ENCODE measurements around the gene ASIC3. TPM values are rescaled to one million over a fixed set of nuclear protein-coding genes. Genes with fewer than 3 reads are reported as not detected.
"Not testable (repeated sequence)": the region's sequence is repeated elsewhere in the genome, so short reads cannot be mapped to it uniquely, and the experiment has no call there.

The ASIC3 gene
- total RNA-seq, 1 experiment from 2014 or later, result 13.6 TPM

- H3K9me3 Mint-ChIP-seq (ENCODE audit: low read depth, unreplicated experiment), result no peaks in the 10 kb centered on the region
- H3K4me1 Mint-ChIP-seq (ENCODE audit: low read depth, unreplicated experiment), result peaks cover 26% of the 10 kb centered on the region
- no peak for TF ChIP-seq CTCF (IDR thresholded peaks at IDR 0.05; ENCODE audit: unreplicated experiment)
- peaks cover 10% of the 10 kb centered on the region for H3K36me3 Mint-ChIP-seq (ENCODE audit: insufficient read depth, unreplicated experiment)
- H3K27ac Mint-ChIP-seq (ENCODE audit: unreplicated experiment), result no peak overlapping the region
- CTCF ChIA-PET, result interaction anchor here (1.1 to 1.2 kb wide), 2 partner anchors 12 to 59 kb away, joined by 3 to 6 read pairs; no protein-coding TSS in a partner anchor
- no TSS peak for BruUV-seq (replicated peaks)
- peaks cover 64% of the 10 kb centered on the region for H3K27me3 Mint-ChIP-seq (ENCODE audit: unreplicated experiment)
- DNase-seq, result no peak
- no peak overlapping the region for H3K4me3 Mint-ChIP-seq (ENCODE audit: low read depth, unreplicated experiment)
- intact Hi-C loops (cut with micrococcal nuclease; ENCODE audit: unreplicated experiment), result loop anchor here (10.0 kb wide), 1 partner anchor 55 kb away; no protein-coding TSS in a partner anchor
Measured at GRCh38 chr7:151020231-151020630, 28.1 kb upstream of the ASIC3 start.

DNA sequence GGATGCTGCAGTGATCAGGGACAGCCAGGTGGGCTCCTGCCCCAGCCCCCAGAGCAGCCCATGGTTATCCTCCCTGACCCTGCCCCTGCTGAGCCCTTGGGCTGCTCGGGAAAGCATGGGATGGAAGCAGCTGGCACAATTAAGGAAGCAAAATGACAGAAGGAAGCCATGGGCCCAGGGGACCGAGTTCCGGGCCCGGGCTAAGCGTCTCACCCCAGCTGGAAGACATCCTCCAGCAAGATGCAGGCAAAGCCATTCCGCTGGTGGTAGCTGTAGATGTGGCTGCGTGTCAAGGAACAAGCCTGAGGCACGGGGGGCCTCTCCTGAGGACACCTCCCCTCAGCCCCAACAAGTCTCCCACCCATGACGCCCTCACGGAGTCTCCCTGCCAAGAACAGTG is 25.1 kb upstream of the ASIC3 start:
- Mint-ChIP-seq H3K9me3 (ENCODE audit: low read depth, unreplicated experiment) (no peaks in the 10 kb centered on the region), H3K4me3 (ENCODE audit: low read depth, unreplicated experiment) (no peak overlapping the region), H3K4me1 (ENCODE audit: low read depth, unreplicated experiment) (peaks cover 46% of the 10 kb centered on the region), H3K27ac (ENCODE audit: unreplicated experiment) (no peak overlapping the region), H3K36me3 (ENCODE audit: insufficient read depth, unreplicated experiment) (peaks cover 17% of the 10 kb centered on the region), H3K27me3 (ENCODE audit: unreplicated experiment) (peaks cover 37% of the 10 kb centered on the region)
- intact Hi-C loops (cut with micrococcal nuclease; ENCODE audit: unreplicated experiment), result loop anchor here (10.0 kb wide), 1 partner anchor 58 kb away; no protein-coding TSS in a partner anchor
- CTCF ChIA-PET, result no interaction called here
- no peak for TF ChIP-seq CTCF (IDR thresholded peaks at IDR 0.05; ENCODE audit: unreplicated experiment)
- no TSS peak for BruUV-seq (replicated peaks)
- no peak for DNase-seq

- TF ChIP-seq CTCF (IDR thresholded peaks at IDR 0.05; ENCODE audit: unreplicated experiment), result no peak
- CTCF ChIA-PET, result interaction anchor here (0.5 to 0.9 kb wide), 4 partner anchors 13 to 553 kb away, joined by 3 to 4 read pairs (median 3); no protein-coding TSS in a partner anchor
- peak; percentile 59 for DNase-seq
- Mint-ChIP-seq H3K36me3 (ENCODE audit: insufficient read depth, unreplicated experiment) (peaks cover 24% of the 10 kb centered on the region), H3K27me3 (ENCODE audit: unreplicated experiment) (peaks cover 24% of the 10 kb centered on the region), H3K4me3 (ENCODE audit: low read depth, unreplicated experiment) (no peak within 1 kb of the TSS), H3K9me3 (ENCODE audit: low read depth, unreplicated experiment) (no peaks in the 10 kb centered on the region), H3K27ac (ENCODE audit: unreplicated experiment) (peak within 1 kb of the TSS; percentile 31), H3K4me1 (ENCODE audit: low read depth, unreplicated experiment) (peaks cover 51% of the 10 kb centered on the region)
- BruUV-seq (replicated peaks), result no TSS peak
- intact Hi-C loops (cut with micrococcal nuclease; ENCODE audit: unreplicated experiment), result loop anchor here (5.0 to 10.0 kb wide), 2 partner anchors 58 to 60 kb away; partner anchors contain the start of genes FASTK and TMUB1
Measured at GRCh38 chr7:151024435-151025056, 23.8 kb upstream of the ASIC3 start, which contains the start of gene ATG9B. Gene ATG9B (minus strand): TSS chr7:151024494. CDS start chr7:151024423, 71 bp downstream.

- intact Hi-C loops (cut with micrococcal nuclease; ENCODE audit: unreplicated experiment), result loop anchor here (5.0 to 10.0 kb wide), 2 partner anchors 56 to 61 kb away; partner anchors contain the start of genes FASTK and TMUB1
- H3K4me1 Mint-ChIP-seq (ENCODE audit: low read depth, unreplicated experiment), result peaks cover 55% of the 10 kb centered on the region
- no peak overlapping the region for H3K4me3 Mint-ChIP-seq (ENCODE audit: low read depth, unreplicated experiment)
- H3K9me3 Mint-ChIP-seq (ENCODE audit: low read depth, unreplicated experiment), result no peaks in the 10 kb centered on the region
- peaks cover 9% of the 10 kb centered on the region for H3K27me3 Mint-ChIP-seq (ENCODE audit: unreplicated experiment)
- peak overlapping the region; percentile 94 for H3K27ac Mint-ChIP-seq (ENCODE audit: unreplicated experiment)
- DNase-seq, result peak; percentile 28
- H3K36me3 Mint-ChIP-seq (ENCODE audit: insufficient read depth, unreplicated experiment), result peaks cover 22% of the 10 kb centered on the region
- CTCF ChIA-PET, result no interaction called here
- no TSS peak for BruUV-seq (replicated peaks)
- TF ChIP-seq CTCF (IDR thresholded peaks at IDR 0.05; ENCODE audit: unreplicated experiment), result no peak
Measured at GRCh38 chr7:151025924-151026671, 22.2 kb upstream of the ASIC3 start.

DNA sequence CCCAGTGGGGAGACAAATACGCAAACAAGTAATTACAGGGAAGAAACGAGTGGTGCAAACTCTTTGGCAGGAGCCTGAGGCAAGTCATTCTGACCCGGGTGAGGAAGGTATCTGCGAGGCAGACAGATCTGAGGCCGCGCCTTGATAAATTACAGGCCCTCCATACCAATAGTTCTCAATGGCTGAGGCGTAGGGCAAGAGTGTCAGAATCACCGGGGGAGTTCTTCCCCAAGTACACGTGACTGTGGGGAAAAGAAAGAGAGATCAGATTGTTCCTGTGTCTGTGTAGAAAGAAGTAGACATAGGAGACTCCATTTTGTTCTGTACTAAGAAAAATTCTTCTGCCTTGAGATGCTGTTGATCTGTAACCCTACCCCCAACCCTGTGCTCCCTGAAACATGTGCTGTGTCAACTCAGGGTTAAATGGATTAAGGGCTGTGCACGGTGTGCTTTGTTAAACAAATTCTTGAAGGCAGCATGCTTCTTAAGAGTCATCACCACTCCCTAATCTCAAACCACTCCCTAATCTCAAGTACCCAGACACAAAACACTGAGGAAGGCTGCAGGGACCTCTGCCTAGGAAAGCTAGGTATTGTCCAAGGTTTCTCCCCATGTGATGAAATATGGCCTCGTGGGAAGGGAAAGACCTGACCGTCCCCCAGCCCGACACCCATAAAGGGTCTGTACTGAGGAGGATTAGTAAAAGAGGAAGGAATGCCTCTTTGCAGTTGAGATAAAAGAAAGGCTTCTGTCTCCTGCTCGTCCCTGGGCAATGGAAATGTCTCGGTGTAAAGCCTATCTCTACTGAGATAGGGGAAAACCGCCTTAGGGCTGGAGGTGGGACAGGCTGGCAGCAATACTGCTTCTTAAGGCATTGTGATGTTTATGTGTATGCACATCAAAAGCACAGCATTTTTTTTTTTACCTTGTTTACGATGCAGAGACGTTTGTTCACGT is 21.3 kb upstream of the ASIC3 start:
- Mint-ChIP-seq H3K36me3 (ENCODE audit: insufficient read depth, unreplicated experiment) (peaks cover 25% of the 10 kb centered on the region), H3K27ac (ENCODE audit: unreplicated experiment) (peak overlapping the region; percentile 94), H3K4me1 (ENCODE audit: low read depth, unreplicated experiment) (peaks cover 55% of the 10 kb centered on the region), H3K4me3 (ENCODE audit: low read depth, unreplicated experiment) (peak overlapping the region; percentile 82)
- CTCF ChIA-PET, result interaction anchor here (0.7 to 1.4 kb wide), 5 partner anchors 8 to 61 kb away, joined by 3 to 13 read pairs (median 3); partner anchors contain the start of gene CDK5
- not testable (repeated sequence) for BruUV-seq (replicated peaks); H3K9me3 Mint-ChIP-seq (ENCODE audit: low read depth, unreplicated experiment); H3K27me3 Mint-ChIP-seq (ENCODE audit: unreplicated experiment); DNase-seq
- intact Hi-C loops (cut with micrococcal nuclease; ENCODE audit: unreplicated experiment), result loop anchor here (5.0 to 10.0 kb wide), 2 partner anchors 55 to 62 kb away; partner anchors contain the start of genes FASTK and TMUB1
